ENCODE results near the gene BBS9. TPM values are rescaled to one million over a fixed set of nuclear protein-coding genes. Genes with fewer than 3 reads are reported as not detected.

BBS9 gene
- total RNA-seq, 1 donor from 2014 or later: 33.0 TPM

DNA sequence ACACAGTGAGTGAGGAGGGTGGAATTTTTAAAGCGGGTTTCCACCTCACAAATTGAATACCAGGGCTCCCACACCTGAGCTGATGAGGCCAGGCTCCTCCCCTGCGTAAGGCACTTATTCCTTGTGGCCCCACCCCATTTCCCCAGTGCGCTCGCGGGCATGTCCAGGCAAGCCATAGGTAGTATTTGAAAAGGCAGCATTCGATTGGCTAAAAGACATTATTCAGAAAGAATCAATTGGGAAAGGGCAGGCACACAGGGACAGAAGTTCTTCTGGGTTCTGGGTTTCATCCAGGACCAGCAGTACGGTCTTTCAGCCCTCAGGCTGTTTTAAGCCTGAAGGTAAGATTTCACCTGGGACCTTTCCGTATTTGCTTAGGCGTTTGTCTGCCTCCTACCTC, 222.3 kb downstream of the BBS9 start:
- Mint-ChIP-seq H3K27ac (ENCODE audit: unreplicated experiment) (no peak overlapping the region), H3K36me3 (ENCODE audit: low read depth, unreplicated experiment) (no peaks in the 10 kb centered on the region), H3K27me3 (ENCODE audit: unreplicated experiment) (no peaks in the 10 kb centered on the region), H3K4me3 (ENCODE audit: unreplicated experiment) (no peak overlapping the region), H3K4me1 (ENCODE audit: unreplicated experiment) (peaks cover 25% of the 10 kb centered on the region), H3K9me3 (ENCODE audit: unreplicated experiment) (no peaks in the 10 kb centered on the region)
- peak; percentile 11 for DNase-seq (ENCODE audit: low spot score)
- TF ChIP-seq, protein P1, sequence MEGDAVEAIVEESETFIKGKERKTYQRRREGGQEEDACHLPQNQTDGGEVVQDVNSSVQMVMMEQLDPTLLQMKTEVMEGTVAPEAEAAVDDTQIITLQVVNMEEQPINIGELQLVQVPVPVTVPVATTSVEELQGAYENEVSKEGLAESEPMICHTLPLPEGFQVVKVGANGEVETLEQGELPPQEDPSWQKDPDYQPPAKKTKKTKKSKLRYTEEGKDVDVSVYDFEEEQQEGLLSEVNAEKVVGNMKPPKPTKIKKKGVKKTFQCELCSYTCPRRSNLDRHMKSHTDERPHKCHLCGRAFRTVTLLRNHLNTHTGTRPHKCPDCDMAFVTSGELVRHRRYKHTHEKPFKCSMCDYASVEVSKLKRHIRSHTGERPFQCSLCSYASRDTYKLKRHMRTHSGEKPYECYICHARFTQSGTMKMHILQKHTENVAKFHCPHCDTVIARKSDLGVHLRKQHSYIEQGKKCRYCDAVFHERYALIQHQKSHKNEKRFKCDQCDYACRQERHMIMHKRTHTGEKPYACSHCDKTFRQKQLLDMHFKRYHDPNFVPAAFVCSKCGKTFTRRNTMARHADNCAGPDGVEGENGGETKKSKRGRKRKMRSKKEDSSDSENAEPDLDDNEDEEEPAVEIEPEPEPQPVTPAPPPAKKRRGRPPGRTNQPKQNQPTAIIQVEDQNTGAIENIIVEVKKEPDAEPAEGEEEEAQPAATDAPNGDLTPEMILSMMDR (IDR thresholded peaks at IDR 0.05; ENCODE audit: unreplicated experiment): no peak

GRCh38 chr7:33354201-33354600, 224.8 kb downstream of the BBS9 start:
- no peaks in the 10 kb centered on the region for H3K36me3 Mint-ChIP-seq (ENCODE audit: low read depth, unreplicated experiment)
- no peaks in the 10 kb centered on the region for H3K27me3 Mint-ChIP-seq (ENCODE audit: unreplicated experiment)
- H3K9me3 Mint-ChIP-seq (ENCODE audit: unreplicated experiment): no peaks in the 10 kb centered on the region
- no peak for DNase-seq (ENCODE audit: low spot score)
- H3K4me3 Mint-ChIP-seq (ENCODE audit: unreplicated experiment): peak overlapping the region; percentile 67
- TF ChIP-seq, protein P1 (IDR thresholded peaks at IDR 0.05; ENCODE audit: unreplicated experiment): no peak
- H3K4me1 Mint-ChIP-seq (ENCODE audit: unreplicated experiment): peaks cover 25% of the 10 kb centered on the region
- H3K27ac Mint-ChIP-seq (ENCODE audit: unreplicated experiment): peak overlapping the region; percentile 97

DNA sequence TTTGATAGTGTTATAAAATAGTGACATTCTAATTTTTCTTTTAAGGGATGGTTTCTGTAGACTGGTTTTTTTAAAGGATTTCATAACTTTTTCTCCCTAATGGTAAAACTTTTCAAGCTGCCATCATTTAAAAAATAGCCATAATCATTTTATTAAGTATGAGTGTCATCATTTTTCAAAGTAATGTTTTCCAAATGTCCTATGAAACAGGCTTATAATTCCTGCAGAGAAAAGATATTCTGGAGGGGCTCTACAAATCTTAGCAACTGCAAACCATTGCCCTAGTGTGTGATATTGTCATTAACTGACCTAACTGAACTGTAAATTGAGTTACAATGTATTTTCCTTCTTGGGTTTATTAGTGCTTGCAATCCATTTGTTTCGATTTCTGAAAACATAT, 226.0 kb downstream of the BBS9 start:
- Mint-ChIP-seq H3K36me3 (ENCODE audit: low read depth, unreplicated experiment) (no peaks in the 10 kb centered on the region), H3K9me3 (ENCODE audit: unreplicated experiment) (no peaks in the 10 kb centered on the region), H3K4me1 (ENCODE audit: unreplicated experiment) (peaks cover 25% of the 10 kb centered on the region), H3K27me3 (ENCODE audit: unreplicated experiment) (no peaks in the 10 kb centered on the region), H3K4me3 (ENCODE audit: unreplicated experiment) (no peak overlapping the region), H3K27ac (ENCODE audit: unreplicated experiment) (no peak overlapping the region)
- TF ChIP-seq, protein P1 (IDR thresholded peaks at IDR 0.05; ENCODE audit: unreplicated experiment): no peak
- DNase-seq (ENCODE audit: low spot score): no peak

DNA sequence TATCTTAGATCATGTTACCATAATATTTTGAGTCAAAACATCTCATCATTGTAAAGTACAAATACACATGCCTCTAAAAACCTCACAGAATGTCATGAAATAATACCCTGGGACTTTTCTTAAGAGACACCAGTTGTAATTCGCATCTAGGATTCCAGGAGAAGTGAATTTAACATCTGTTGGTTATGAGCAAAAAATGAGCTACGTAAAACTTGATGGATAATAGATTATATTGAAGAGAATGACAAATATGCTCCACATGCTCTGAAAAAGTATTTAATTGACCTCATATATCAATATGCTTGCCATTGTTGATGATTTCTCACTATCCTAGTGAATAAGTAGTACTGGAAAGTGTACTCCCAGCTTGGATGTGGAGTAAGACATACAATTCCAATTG, 227.0 kb downstream of the BBS9 start:
- no peak for DNase-seq (ENCODE audit: low spot score)
- H3K27me3 Mint-ChIP-seq (ENCODE audit: unreplicated experiment): no peaks in the 10 kb centered on the region
- H3K4me1 Mint-ChIP-seq (ENCODE audit: unreplicated experiment): peaks cover 25% of the 10 kb centered on the region
- no peaks in the 10 kb centered on the region for H3K36me3 Mint-ChIP-seq (ENCODE audit: low read depth, unreplicated experiment)
- no peak overlapping the region for H3K4me3 Mint-ChIP-seq (ENCODE audit: unreplicated experiment)
- H3K9me3 Mint-ChIP-seq (ENCODE audit: unreplicated experiment): no peaks in the 10 kb centered on the region
- TF ChIP-seq, protein P1 (IDR thresholded peaks at IDR 0.05; ENCODE audit: unreplicated experiment): no peak
- H3K27ac Mint-ChIP-seq (ENCODE audit: unreplicated experiment): no peak overlapping the region

DNA sequence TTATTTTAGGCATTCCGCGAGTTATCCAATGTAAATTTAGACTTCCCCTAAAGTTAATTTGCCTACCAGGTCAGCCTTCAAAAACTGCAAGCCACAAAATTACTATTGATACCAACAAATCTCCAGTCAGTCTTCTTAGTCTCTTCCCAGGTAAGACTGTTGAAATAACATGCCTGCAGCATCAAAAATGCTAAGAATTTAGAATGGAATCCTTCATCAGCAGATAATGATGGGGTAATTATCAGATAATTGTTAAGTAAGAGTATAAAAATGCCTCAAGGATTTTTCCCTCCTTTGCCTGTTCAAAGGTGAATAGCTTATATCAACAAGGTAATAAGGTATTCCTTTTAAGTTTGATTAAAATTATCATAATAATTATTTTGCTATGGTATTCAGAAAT, 228.5 kb downstream of the BBS9 start:
- Mint-ChIP-seq H3K27ac (ENCODE audit: unreplicated experiment) (no peak overlapping the region), H3K4me3 (ENCODE audit: unreplicated experiment) (no peak overlapping the region), H3K36me3 (ENCODE audit: low read depth, unreplicated experiment) (no peaks in the 10 kb centered on the region), H3K9me3 (ENCODE audit: unreplicated experiment) (no peaks in the 10 kb centered on the region), H3K27me3 (ENCODE audit: unreplicated experiment) (no peaks in the 10 kb centered on the region), H3K4me1 (ENCODE audit: unreplicated experiment) (peaks cover 25% of the 10 kb centered on the region)
- TF ChIP-seq, protein P1 (IDR thresholded peaks at IDR 0.05; ENCODE audit: unreplicated experiment): no peak
- DNase-seq (ENCODE audit: low spot score): no peak

Measured in endothelial cell (in vitro differentiated cells).